ENCODE results near the gene SHC3.

Gene SHC3

DNA sequence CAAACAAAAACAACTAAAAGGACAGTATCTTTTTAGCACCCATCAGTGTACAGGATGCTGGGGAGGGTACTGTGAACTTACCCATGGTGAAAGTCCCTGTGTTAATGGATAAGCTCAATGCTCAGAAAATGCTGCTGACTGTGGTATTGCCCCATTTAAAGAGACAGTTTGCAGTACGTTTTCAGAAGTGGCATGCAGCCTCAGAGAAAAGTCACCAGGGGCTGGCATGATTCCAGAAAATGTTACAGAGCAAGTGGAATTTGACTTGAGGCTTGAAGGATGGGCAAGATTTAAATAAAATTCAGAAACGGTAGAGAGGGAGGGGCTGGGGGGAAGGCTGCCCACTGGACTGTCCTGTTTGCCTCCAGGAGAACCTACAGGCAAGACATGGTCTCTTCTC is 180.1 kb downstream of the SHC3 start:
- DNase-seq (ENCODE audit: low read depth) = no peak
- TF ChIP-seq, protein P1, sequence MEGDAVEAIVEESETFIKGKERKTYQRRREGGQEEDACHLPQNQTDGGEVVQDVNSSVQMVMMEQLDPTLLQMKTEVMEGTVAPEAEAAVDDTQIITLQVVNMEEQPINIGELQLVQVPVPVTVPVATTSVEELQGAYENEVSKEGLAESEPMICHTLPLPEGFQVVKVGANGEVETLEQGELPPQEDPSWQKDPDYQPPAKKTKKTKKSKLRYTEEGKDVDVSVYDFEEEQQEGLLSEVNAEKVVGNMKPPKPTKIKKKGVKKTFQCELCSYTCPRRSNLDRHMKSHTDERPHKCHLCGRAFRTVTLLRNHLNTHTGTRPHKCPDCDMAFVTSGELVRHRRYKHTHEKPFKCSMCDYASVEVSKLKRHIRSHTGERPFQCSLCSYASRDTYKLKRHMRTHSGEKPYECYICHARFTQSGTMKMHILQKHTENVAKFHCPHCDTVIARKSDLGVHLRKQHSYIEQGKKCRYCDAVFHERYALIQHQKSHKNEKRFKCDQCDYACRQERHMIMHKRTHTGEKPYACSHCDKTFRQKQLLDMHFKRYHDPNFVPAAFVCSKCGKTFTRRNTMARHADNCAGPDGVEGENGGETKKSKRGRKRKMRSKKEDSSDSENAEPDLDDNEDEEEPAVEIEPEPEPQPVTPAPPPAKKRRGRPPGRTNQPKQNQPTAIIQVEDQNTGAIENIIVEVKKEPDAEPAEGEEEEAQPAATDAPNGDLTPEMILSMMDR (IDR thresholded peaks at IDR 0.05; ENCODE audit: control insufficient read depth, insufficient read depth, low read depth, low read length, missing control alignments) = no peak
- no peak overlapping the region for H3K4me3 ChIP-seq (ENCODE audit: control insufficient read depth, low read depth, low read length)

DNA sequence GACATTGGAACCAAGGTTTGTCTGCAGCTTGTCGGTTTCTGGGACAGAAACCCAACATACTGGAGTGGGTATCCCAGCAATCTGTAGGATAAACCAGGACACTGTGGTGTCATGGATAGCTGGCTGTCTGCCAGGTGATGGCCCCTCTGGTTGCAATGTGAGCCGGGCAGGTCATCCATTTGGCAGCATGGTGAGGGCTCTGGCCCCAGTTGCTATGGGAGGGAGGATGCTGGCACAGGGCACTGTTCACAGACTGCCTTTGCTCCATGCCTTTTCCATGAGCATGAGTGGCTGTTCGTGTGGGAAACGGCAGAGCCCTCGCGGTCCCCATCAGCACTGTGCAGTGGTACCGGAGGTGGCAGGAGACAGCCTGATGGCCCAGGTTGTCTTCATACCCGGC is 181.0 kb downstream of the SHC3 start:
- DNase-seq (ENCODE audit: low read depth) = no peak
- TF ChIP-seq, protein P1 (IDR thresholded peaks at IDR 0.05; ENCODE audit: control insufficient read depth, insufficient read depth, low read depth, low read length, missing control alignments) = no peak

DNA sequence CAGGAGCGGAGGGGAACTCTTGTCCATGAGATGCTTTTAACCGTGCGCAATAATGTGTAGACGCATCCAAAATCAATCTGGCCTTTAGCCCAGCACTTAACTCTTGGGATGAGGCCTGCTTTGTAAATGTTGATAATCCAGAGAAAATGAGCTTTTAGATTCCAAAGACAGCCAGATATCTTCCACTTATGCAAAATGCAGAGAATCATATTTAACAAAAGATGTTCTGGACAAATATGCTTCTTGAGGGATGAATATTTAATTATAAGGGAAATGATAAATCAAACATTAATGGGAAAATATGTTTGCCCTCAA is 181.7 kb downstream of the SHC3 start:
- no peak for DNase-seq (ENCODE audit: low read depth)
- TF ChIP-seq, protein P1 (IDR thresholded peaks at IDR 0.05; ENCODE audit: control insufficient read depth, insufficient read depth, low read depth, low read length, missing control alignments) = no peak

More for the DNA sequence above, 181.0 kb downstream of the SHC3 start:
- H3K4me3 ChIP-seq (ENCODE audit: control insufficient read depth, low read depth, low read length) = no peak overlapping the region

DNA sequence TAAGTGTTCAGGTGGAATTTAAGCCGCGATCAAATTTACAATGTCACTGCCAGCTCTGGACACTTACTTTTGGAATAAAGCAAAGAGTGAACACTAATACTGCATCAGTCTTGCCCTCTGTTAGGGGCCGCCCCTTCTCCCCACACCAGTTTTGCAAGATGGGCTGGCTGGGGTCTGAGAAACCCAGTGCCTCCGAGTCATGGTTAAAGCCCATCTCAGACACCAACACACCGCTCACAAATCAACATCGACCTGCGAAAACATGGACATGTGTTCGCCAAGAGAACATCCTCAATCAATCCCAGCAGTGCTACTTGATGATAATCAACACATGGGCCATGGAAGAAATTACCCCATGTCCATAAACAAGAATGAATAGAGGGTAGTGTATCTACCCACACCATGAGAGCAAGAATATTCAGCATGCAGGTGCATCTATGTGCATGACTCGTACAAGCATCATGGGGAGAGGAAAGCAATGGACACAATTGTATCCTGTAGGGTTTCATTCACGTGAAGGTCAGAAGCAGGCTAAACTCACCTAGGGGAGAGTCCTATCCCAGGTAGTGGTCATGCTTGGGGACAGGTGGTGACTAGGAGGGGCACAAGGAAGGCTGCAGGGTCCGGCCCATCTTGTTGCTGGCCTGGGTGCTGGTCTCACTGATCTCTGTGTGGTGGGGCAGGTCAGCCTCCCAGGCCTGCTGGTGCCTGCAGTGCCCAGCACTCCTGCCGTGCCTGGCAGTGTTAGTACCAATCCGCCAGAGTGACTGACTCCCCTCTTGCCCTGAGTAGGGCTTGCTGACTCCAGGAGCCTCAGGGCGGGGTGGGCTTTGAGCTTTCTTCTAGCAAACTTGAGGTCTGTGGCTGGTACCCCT is 182.3 kb downstream of the SHC3 start:
- TF ChIP-seq, protein P1 (IDR thresholded peaks at IDR 0.05; ENCODE audit: control insufficient read depth, insufficient read depth, low read depth, low read length, missing control alignments) = no peak
- no peak overlapping the region for H3K4me3 ChIP-seq (ENCODE audit: control insufficient read depth, low read depth, low read length)
- DNase-seq (ENCODE audit: low read depth) = no peak

More for the DNA sequence above, 181.7 kb downstream of the SHC3 start:
- H3K4me3 ChIP-seq (ENCODE audit: control insufficient read depth, low read depth, low read length) = no peak overlapping the region

DNA sequence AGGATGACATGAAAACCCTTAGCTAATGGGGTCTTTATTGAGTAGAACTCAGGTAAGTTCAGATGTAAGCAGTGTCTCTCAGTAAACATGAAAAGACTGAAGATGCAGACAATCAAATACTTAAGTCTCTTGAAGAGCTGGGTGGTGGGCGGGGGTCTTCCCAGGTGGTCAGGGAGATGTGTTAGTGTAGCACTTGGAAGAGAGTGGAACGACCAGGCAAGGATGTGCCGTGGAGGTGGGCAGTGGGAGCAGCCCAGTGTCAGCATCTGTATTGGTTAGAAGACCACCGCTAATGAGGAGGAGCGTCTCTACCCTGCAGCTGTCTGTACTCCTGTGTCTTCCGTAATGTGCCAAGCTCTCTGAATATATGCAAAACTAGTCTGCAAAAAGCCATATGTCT is 183.0 kb downstream of the SHC3 start:
- DNase-seq (ENCODE audit: low read depth) = no peak
- TF ChIP-seq, protein P1 (IDR thresholded peaks at IDR 0.05; ENCODE audit: control insufficient read depth, insufficient read depth, low read depth, low read length, missing control alignments) = no peak
- H3K4me3 ChIP-seq (ENCODE audit: control insufficient read depth, low read depth, low read length) = no peak overlapping the region

DNA sequence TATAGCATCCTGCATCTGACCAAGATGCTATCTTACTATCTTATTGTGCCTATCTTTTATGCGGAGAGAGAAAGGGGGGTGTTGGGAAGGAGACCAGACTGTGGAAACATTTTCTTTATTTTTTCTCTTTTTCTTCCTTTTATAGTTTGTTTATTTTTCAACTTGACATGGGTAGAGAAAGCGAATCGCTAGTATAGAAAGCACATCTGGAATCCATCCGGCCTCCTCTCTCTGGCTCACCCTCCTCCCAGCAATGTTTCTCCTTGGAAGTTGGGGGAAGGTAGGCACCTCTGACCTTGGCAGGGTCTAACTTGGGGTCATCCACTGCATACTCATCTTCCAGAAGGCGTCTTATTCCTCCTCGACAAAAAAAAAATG is 183.4 kb downstream of the SHC3 start:
- TF ChIP-seq, protein P1 (IDR thresholded peaks at IDR 0.05; ENCODE audit: control insufficient read depth, insufficient read depth, low read depth, low read length, missing control alignments) = no peak

More for the DNA sequence above, 183.4 kb downstream of the SHC3 start:
- no peak overlapping the region for H3K4me3 ChIP-seq (ENCODE audit: control insufficient read depth, low read depth, low read length)
- DNase-seq (ENCODE audit: low read depth) = no peak

Data from AG09309 (cell line).